HG03354 (cell line): ENCODE data around the gene PRKD3.
A peak's percentile ranks its signal among the peaks of the same experiment; 100 is the strongest.
"Not testable (repeated sequence)": the region's sequence is repeated elsewhere in the genome, so short reads cannot be mapped to it uniquely, and the experiment has no call there.

Experiments used
- ATAC-seq: cut with Tn5 transposase; IDR thresholded peaks from one replicate; pipeline ENCODE4 v1.9.1; 2021; ENCODE audit warnings: mild to moderate bottlenecking; ENCODE audit not compliant: unreplicated experiment, poor library complexity, severe bottlenecking

PRKD3 gene

GRCh38 chr2:37319754-37320609, 4.7 kb downstream of the PRKD3 start:
- no peak for ATAC-seq

GRCh38 chr2:37318401-37318800, 6.2 kb downstream of the PRKD3 start:
- peak; percentile 76 for ATAC-seq

- no peak for ATAC-seq
Measured at GRCh38 chr2:37317746-37318145, 6.9 kb downstream of the PRKD3 start.

GRCh38 chr2:37316181-37316580, 8.5 kb downstream of the PRKD3 start:
- no peak for ATAC-seq

- no peak for ATAC-seq
Measured at GRCh38 chr2:37315364-37315763, 9.3 kb downstream of the PRKD3 start.

GRCh38 chr2:37307500-37307899, 17.1 kb downstream of the PRKD3 start:
- no peak for ATAC-seq

GRCh38 chr2:37306024-37306423, 18.6 kb downstream of the PRKD3 start:
- ATAC-seq, result no peak

GRCh38 chr2:37302701-37303252, 21.9 kb downstream of the PRKD3 start:
- ATAC-seq, result no peak

GRCh38 chr2:37301408-37301807, 23.2 kb downstream of the PRKD3 start:
- ATAC-seq, result no peak

- ATAC-seq, result no peak
Measured at GRCh38 chr2:37300578-37300977, 24.1 kb downstream of the PRKD3 start.

GRCh38 chr2:37300146-37300545, 24.5 kb downstream of the PRKD3 start:
- no peak for ATAC-seq

- no peak for ATAC-seq
Measured at GRCh38 chr2:37297632-37298031, 27.0 kb downstream of the PRKD3 start.

- ATAC-seq, result no peak
Measured at GRCh38 chr2:37295469-37296073, 29.1 kb downstream of the PRKD3 start.

- not testable (repeated sequence) for ATAC-seq
Measured at GRCh38 chr2:37294858-37295257, 29.8 kb downstream of the PRKD3 start.

- ATAC-seq, result no peak
Measured at GRCh38 chr2:37291680-37292079, 33.0 kb downstream of the PRKD3 start.

- ATAC-seq, result no peak
Measured at GRCh38 chr2:37287966-37288365, 36.7 kb downstream of the PRKD3 start.

GRCh38 chr2:37284381-37284780, 40.3 kb downstream of the PRKD3 start:
- no peak for ATAC-seq

GRCh38 chr2:37283207-37283606, 41.4 kb downstream of the PRKD3 start:
- no peak for ATAC-seq

- no peak for ATAC-seq
Measured at GRCh38 chr2:37282746-37283145, 41.9 kb downstream of the PRKD3 start.

- ATAC-seq, result no peak
Measured at GRCh38 chr2:37281916-37282315, 42.7 kb downstream of the PRKD3 start.

- no peak for ATAC-seq
Measured at GRCh38 chr2:37276291-37276690, 48.3 kb downstream of the PRKD3 start.
